ENCODE results near the gene NEDD4L. TPM values are rescaled to one million over a fixed set of nuclear protein-coding genes. Genes with fewer than 3 reads are reported as not detected.

Gene NEDD4L
- polyA plus RNA-seq, 1 of the 3 experiments (the other 2 are of a cell fraction): 13.2 TPM

DNA sequence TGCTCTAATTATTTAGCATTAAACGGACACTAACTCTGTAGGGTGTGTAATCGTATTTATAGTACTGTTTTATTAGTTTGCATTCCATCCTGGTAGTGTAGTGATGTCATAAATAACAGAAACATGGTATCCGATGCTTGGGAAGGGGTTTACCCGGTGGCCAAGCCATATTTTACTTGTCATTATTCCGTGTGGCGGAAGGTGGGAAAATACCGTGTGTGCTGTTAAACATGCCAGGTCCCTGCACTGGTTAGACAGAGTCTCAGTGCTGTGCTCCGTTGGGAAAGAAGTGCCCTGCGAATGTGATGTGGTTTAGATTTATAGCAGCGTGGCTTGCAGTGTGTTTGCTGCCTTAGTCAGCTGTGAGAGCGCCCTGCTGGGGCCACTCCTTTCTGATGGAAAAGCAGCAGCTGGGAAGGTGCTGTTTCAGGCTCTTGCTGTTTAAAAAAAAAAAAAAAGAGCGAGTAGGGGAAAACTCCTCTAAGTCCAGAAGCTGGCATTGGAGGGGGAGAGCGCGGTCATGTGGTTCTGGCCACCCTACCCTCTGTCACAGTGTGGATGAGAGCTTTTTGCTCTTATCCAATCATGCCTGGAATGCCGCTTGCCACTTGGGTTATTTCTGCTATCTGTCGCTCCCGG is 211.0 kb downstream of the NEDD4L start:
- Histone ChIP-seq H3K27ac (ENCODE audit: low read depth in 2 of 2, low read length in 1 of 2) (no peak overlapping the region), H3K79me2 (ENCODE audit: insufficient read depth) (no peaks in the 10 kb centered on the region), H3K9me2 (no peaks in the 10 kb centered on the region), H3K27me3 (ENCODE audit: insufficient read depth) (no peaks in the 10 kb centered on the region), H2AFZ (ENCODE audit: low read depth) (no peak overlapping the region), H3F3A (replicated peaks; ENCODE audit: insufficient read depth) (no peaks in the 10 kb centered on the region), H3K4me2 (no peak overlapping the region), H3K4me3 (ENCODE audit: low read depth in 2 of 2, low read length in 1 of 2) (no peak overlapping the region), H4K20me1 (ENCODE audit: insufficient read depth) (no peaks in the 10 kb centered on the region), H3K9ac (no peak overlapping the region), H3K4me1 (ENCODE audit: control insufficient read depth in 1 of 2, insufficient read depth in 2 of 2, low read depth in 1 of 2, low read length in 1 of 2) (peaks cover 0 to 6% of the 10 kb centered on the region in 2 experiments; a peak in 2 of 4 replicates), H3K36me3 (replicated peaks in 1 of 2; ENCODE audit: control insufficient read depth in 1 of 2, insufficient read depth in 2 of 2, low read length in 1 of 2) (peaks cover 0 to 2% of the 10 kb centered on the region in 2 experiments), H3K9me3 (no peaks in the 10 kb centered on the region)
- DNase-seq: no peak
- 93% methylated on average over 13 of the region's 17 CpGs for WGBS (ENCODE audit: low lambda C conversion rate)
- no peak for TF ChIP-seq SIN3A (IDR thresholded peaks at IDR 0.05; ENCODE audit: borderline replicate concordance, low read depth, low read length)
- no peak for TF ChIP-seq RCOR1 (IDR thresholded peaks at IDR 0.05; ENCODE audit: low read length)
- TF ChIP-seq, protein P1, sequence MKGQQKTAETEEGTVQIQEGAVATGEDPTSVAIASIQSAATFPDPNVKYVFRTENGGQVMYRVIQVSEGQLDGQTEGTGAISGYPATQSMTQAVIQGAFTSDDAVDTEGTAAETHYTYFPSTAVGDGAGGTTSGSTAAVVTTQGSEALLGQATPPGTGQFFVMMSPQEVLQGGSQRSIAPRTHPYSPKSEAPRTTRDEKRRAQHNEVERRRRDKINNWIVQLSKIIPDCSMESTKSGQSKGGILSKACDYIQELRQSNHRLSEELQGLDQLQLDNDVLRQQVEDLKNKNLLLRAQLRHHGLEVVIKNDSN (IDR thresholded peaks at IDR 0.05; ENCODE audit: borderline replicate concordance, low read depth): no peak
- TF ChIP-seq ELF1 (IDR thresholded peaks at IDR 0.05): no peak
- TF ChIP-seq MEF2A (IDR thresholded peaks at IDR 0.05; ENCODE audit: borderline replicate concordance, low read depth): no peak
- TF ChIP-seq POLR2AphosphoS5 (IDR thresholded peaks at IDR 0.05; ENCODE audit: low read depth, low read length): no peak
- no peak for TF ChIP-seq FOSL2 (IDR thresholded peaks at IDR 0.05; ENCODE audit: borderline replicate concordance, low read depth)
- TF ChIP-seq, protein P2, sequence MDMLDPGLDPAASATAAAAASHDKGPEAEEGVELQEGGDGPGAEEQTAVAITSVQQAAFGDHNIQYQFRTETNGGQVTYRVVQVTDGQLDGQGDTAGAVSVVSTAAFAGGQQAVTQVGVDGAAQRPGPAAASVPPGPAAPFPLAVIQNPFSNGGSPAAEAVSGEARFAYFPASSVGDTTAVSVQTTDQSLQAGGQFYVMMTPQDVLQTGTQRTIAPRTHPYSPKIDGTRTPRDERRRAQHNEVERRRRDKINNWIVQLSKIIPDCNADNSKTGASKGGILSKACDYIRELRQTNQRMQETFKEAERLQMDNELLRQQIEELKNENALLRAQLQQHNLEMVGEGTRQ (IDR thresholded peaks at IDR 0.05; ENCODE audit: borderline replicate concordance, low read depth, low read length): no peak
- TF ChIP-seq TAF1 (IDR thresholded peaks at IDR 0.05; ENCODE audit: borderline replicate concordance, low read depth, low read length): no peak
- ChIA-PET CTCF (interaction anchor here (1.7 kb wide), 1 partner anchor 212 kb away, joined by 5 read pairs; the partner anchor contains the start of gene NEDD4L), POLR2A (no interaction called here)

DNA sequence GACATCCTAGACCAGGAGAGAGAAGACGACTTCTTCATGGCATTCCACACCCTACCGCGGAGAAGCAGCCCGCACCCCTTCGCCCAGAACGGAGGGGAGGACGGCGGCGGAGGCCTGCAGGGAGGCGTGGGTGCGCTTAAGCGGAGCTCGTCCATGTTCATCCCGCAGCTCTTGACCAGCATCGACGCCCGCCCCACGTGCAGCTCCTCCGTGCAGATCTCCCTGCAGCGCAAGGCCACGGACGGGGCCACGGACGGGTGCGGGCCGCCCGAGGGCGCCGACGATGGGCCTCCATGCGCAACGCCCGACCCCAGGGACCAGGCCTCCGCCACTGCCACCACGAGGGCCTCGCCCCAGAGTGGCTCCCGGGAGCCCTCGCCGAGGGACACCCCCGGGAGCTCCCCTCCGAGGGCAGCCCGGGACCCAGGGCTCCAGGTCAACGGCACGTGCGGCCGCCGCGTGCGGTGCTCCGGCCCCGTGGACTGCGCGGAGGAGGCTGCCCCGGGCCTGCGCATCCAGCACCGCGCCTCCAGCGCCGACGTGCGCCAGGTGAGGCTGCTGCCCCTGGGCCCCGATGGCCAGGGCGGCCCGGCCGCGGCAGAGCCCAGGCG is 211.8 kb downstream of the NEDD4L start:
- TF ChIP-seq RFX5 (IDR thresholded peaks at IDR 0.05; ENCODE audit: low read length) (no peak), GATA2 (CRISPR knock-in tag; IDR thresholded peaks at IDR 0.05) (no peak), ELF1 (IDR thresholded peaks at IDR 0.05) (no peak), FOXJ3 (CRISPR knock-in tag; IDR thresholded peaks at IDR 0.05) (no peak), FOXM1 (IDR thresholded peaks at IDR 0.05; ENCODE audit: low read depth) (no peak), TEAD4 (IDR thresholded peaks at IDR 0.05; ENCODE audit: borderline replicate concordance, insufficient read depth) (no peak)
- TF ChIP-seq, protein P2 (IDR thresholded peaks at IDR 0.05; ENCODE audit: borderline replicate concordance, low read depth, low read length): no peak
- TF ChIP-seq, protein P1 (IDR thresholded peaks at IDR 0.05; ENCODE audit: borderline replicate concordance, low read depth): no peak
- TF ChIP-seq, protein P3, sequence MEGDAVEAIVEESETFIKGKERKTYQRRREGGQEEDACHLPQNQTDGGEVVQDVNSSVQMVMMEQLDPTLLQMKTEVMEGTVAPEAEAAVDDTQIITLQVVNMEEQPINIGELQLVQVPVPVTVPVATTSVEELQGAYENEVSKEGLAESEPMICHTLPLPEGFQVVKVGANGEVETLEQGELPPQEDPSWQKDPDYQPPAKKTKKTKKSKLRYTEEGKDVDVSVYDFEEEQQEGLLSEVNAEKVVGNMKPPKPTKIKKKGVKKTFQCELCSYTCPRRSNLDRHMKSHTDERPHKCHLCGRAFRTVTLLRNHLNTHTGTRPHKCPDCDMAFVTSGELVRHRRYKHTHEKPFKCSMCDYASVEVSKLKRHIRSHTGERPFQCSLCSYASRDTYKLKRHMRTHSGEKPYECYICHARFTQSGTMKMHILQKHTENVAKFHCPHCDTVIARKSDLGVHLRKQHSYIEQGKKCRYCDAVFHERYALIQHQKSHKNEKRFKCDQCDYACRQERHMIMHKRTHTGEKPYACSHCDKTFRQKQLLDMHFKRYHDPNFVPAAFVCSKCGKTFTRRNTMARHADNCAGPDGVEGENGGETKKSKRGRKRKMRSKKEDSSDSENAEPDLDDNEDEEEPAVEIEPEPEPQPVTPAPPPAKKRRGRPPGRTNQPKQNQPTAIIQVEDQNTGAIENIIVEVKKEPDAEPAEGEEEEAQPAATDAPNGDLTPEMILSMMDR (IDR thresholded peaks at IDR 0.05): no peak
- H3K27me3 ChIP-seq (ENCODE audit: insufficient read depth): no peaks in the 10 kb centered on the region
- no peak overlapping the region for H3K27ac ChIP-seq (ENCODE audit: low read depth in 2 of 2, low read length in 1 of 2)
- no peaks in the 10 kb centered on the region for H3K79me2 ChIP-seq (ENCODE audit: insufficient read depth)
- H3K4me3 ChIP-seq (ENCODE audit: low read depth in 2 of 2, low read length in 1 of 2): no peak overlapping the region
- ChIA-PET CTCF (no interaction called here), POLR2A (no interaction called here)
- H3K9me2 ChIP-seq: no peaks in the 10 kb centered on the region
- no peaks in the 10 kb centered on the region for H3F3A ChIP-seq (replicated peaks; ENCODE audit: insufficient read depth)
- no peak overlapping the region for H2AFZ ChIP-seq (ENCODE audit: low read depth)
- WGBS (ENCODE audit: low lambda C conversion rate): over 99% methylated on average over 14 of the region's 67 CpGs
- no peaks in the 10 kb centered on the region for H3K9me3 ChIP-seq
- no peaks in the 10 kb centered on the region for H4K20me1 ChIP-seq (ENCODE audit: insufficient read depth)
- H3K4me1 ChIP-seq (ENCODE audit: control insufficient read depth in 1 of 2, insufficient read depth in 2 of 2, low read depth in 1 of 2, low read length in 1 of 2): no peaks in the 10 kb centered on the region
- peaks cover 0 to 2% of the 10 kb centered on the region in 2 experiments for H3K36me3 ChIP-seq (replicated peaks in 1 of 2; ENCODE audit: control insufficient read depth in 1 of 2, insufficient read depth in 2 of 2, low read length in 1 of 2)
- no peak for DNase-seq
- no peak overlapping the region for H3K4me2 ChIP-seq
- H3K9ac ChIP-seq: no peak overlapping the region

Data from SK-N-SH (cell line).